ENCODE measurements around the gene THRB.

- no peak for TF ChIP-seq CTCF (IDR thresholded peaks at IDR 0.05)
- TF ChIP-seq POLR2A (IDR thresholded peaks at IDR 0.05) = no peak
- TF ChIP-seq EP300 (IDR thresholded peaks at IDR 0.05; ENCODE audit: low read depth) = no peak
- TF ChIP-seq POLR2AphosphoS5 (IDR thresholded peaks at IDR 0.05) = no peak
These were observed 329.6 kb downstream of the THRB start for GRCh38 chr3:24164967-24165602.
